Prostate gland (tissue), 2 donors: ENCODE data around the gene NCKIPSD.

Source experiments
- POLR2A ChIP-seq: fragments of 450-650 bp; IDR thresholded peaks from one replicate; pipeline ENCODE4 v1.6.1; 2016; ENCODE audit warnings: antibody characterized with exemption, mild to moderate bottlenecking
- POLR2AphosphoS5 ChIP-seq: sonication (generic); formaldehyde crosslinking; IDR thresholded peaks from one replicate; pipeline ENCODE4 v1.6.1; 2017; ENCODE audit warnings: antibody characterized with exemption
- TF ChIP-seq, protein P1 (sequence below), 4 experiments: fragments of 200-600 bp in 2 of 4; fragments of 450-650 bp in 2 of 4; sonication (generic) in 2 of 4; IDR thresholded peaks; 1 replicate in 3 of 4; 2 replicates in 1 of 4; pipeline ENCODE4 v1.5.1; 2016 to 2019; ENCODE audit warnings: antibody characterized with exemption in 4 of 4, mild to moderate bottlenecking in 2 of 4, moderate library complexity in 2 of 4

DNA sequence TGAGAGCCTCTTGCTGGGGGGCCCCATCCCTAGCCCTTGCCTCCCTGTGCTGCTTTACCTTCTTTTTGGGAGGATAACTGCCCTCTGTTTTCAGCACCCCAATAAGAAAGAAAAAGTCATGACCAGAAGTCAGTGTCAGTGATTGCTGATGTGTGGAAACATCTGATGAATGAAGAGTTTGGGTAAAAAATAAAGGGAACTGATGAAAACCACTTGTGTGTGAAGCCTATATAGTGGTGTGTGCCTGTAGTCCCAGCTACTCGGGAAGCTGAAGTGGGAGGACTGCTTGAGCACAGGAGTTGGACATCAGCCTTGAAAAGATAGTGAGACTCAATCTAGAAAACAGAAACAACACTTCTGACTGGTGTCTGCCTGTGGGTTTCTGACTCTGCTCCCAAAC lies 13.2 kb downstream of the NCKIPSD start:
- TF ChIP-seq, protein P1, sequence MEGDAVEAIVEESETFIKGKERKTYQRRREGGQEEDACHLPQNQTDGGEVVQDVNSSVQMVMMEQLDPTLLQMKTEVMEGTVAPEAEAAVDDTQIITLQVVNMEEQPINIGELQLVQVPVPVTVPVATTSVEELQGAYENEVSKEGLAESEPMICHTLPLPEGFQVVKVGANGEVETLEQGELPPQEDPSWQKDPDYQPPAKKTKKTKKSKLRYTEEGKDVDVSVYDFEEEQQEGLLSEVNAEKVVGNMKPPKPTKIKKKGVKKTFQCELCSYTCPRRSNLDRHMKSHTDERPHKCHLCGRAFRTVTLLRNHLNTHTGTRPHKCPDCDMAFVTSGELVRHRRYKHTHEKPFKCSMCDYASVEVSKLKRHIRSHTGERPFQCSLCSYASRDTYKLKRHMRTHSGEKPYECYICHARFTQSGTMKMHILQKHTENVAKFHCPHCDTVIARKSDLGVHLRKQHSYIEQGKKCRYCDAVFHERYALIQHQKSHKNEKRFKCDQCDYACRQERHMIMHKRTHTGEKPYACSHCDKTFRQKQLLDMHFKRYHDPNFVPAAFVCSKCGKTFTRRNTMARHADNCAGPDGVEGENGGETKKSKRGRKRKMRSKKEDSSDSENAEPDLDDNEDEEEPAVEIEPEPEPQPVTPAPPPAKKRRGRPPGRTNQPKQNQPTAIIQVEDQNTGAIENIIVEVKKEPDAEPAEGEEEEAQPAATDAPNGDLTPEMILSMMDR (IDR thresholded peaks at IDR 0.05) = no peak
- no peak for TF ChIP-seq POLR2A
- TF ChIP-seq POLR2AphosphoS5 = no peak
